Measurements from ENCODE around the gene MKNK1.
A peak's percentile ranks its signal among the peaks of the same experiment; 100 is the strongest.

Gene MKNK1

GRCh38 chr1:46553506-46553905 is 50.6 kb downstream of the MKNK1 start:
- no peak for TF ChIP-seq ZFX (IDR thresholded peaks at IDR 0.05; ENCODE audit: borderline replicate concordance)
- TF ChIP-seq CTCF (IDR thresholded peaks at IDR 0.05), result no peak
- H3K27ac ChIP-seq, result no peak overlapping the region

DNA sequence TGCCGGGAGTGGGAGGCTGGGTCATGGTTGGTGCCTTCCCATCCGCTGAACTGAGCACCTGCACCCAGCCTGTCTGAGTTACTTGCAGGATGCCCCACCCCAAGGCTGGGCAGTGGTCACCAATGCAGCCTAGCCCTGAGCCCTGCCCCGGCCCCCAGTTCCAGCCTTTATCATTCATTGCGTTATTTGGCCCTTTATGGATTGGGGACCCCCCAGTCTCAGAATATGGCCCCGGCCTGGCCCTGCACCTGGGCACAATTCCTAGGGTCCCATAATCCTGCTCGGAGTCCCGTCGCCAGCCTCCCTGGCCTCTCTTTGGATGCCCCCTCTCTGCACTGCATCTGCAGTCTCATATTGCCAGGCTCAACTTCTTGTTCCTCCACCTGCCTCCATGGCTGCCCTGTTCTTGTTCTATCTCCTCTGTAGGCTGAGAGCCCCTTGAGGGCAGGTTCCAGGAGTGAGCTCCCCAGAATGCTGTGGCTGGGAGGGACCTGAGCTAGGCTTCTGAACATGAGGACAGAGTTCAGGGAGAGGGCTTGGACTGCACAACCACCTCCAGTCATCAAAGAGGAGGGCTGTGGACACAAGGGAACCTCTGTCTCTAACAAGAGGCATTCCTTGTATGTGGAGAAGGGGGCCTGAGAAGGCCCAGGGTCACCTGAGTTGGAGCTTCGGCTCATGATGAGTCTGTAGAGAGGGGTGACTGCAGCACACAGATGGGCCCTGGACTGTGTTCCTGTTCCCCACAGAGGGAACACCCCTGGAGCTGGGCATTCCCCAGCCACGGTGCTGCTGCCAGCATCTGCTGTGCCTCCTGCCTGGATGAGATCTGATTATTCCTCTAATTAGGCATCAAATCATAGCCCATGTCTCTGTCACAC is 51.5 kb downstream of the MKNK1 start:
- H3K27ac ChIP-seq, result no peak overlapping the region
- TF ChIP-seq CTCF (IDR thresholded peaks at IDR 0.05) (no peak), ZFX (IDR thresholded peaks at IDR 0.05; ENCODE audit: borderline replicate concordance) (no peak)

GRCh38 chr1:46551597-46552095 is 52.4 kb downstream of the MKNK1 start, which contains the start of gene KNCN:
KNCN (minus strand) TSS chr1:46551647; CDS start chr1:46551215, 432 bp downstream.
- TF ChIP-seq CTCF (IDR thresholded peaks at IDR 0.05) (no peak), ZFX (IDR thresholded peaks at IDR 0.05; ENCODE audit: borderline replicate concordance) (no peak)
- no peak within 1 kb of the TSS for H3K27ac ChIP-seq

- no peak overlapping the region for H3K27ac ChIP-seq
- no peak for TF ChIP-seq ZFX (IDR thresholded peaks at IDR 0.05; ENCODE audit: borderline replicate concordance)
Observed at GRCh38 chr1:46550751-46551231, 53.3 kb downstream of the MKNK1 start.

DNA sequence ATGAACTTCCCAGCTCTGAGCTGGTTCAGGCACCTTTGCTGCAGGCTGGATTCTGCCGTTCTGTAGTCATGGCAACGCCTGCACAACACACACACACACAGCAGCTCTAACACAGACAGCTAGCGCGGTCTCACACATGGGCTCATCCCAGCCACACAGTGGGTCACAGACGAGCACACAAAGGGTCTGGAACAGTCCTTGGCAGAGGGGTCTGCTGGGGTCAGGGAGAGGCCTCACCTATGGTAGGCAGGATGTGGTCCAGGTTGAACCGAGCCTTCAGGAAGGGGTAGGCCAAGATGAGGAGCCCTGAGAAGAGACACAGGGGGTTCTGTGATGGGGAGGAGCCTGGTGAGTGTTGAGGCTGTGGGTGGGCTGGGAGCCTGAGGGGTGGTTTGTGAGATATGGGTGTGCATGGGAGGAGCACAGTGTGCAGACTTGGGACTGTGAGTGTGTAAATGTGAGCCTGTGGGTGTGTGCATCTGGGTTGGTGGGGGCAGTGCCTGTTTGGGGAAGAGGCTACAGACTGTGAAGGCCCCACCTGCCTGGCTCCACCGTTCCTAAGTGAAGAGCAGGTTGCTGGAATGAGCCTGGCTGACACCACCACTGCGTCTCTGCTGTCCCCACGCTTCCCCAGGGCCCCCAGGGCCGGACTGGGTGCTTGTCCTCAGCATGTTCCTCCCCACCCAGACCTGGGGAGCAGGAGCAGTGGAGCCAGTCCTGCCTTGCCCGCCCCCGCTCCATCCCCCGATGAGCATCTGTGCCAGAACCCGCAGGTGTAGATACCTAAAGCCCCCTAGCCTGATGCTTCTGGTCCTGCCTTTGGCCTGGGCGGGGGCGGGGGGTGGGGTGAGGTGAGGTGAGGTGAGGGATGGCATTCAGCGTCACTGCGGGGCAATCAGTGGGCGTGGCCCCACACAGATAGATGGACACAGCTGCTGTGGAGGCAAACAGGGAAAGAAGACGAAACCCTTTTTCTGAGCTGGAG is 54.1 kb downstream of the MKNK1 start:
- H3K27ac ChIP-seq, result no peak overlapping the region
- no peak for TF ChIP-seq ZFX (IDR thresholded peaks at IDR 0.05; ENCODE audit: borderline replicate concordance)

DNA sequence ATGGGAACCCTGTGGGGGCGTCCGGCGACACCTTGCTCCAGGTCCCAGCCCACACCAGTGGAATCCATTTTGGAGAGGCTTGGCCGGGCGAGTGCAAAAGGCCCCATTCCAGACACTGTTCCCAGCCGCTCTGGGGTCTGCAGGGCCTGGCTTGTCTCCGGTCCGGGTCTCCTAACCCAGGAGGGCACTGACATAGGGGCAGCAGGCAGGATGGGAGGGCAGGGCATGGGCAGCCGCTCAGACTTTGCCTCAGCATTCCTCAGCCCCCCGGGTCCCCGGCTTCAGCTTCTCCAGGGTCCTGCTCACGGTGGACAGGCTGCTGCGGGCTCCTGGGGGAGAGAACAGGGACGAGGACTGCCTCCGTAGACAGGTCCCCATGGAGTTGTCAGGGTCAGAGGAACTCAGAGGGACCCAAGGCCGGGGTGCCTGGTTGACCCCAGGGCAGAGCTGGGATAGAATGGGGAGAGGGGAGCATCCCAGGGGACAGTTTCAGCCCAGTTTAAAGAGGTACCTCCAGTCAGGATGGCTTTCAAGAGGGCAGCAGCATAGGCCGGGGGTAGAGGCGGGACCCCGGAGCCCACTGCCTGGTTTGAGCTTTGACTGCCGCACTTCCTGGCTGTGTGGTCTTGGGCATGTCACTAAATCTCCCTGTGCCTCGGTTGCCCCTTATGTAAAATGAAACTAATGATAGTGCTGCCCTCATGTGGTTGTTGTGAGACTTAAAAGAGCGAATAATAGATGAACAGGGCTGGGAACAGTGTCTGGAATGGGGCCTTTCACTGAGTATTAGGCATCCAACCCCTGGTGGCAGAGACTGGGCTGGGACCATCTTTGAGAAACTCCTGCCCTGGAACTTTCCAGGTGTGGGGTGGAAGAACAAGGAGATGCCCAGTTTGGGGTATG is 56.3 kb downstream of the MKNK1 start:
- TF ChIP-seq CTCF (IDR thresholded peaks at IDR 0.05), result peak; percentile 75
- no peak for TF ChIP-seq ZFX (IDR thresholded peaks at IDR 0.05; ENCODE audit: borderline replicate concordance)
- no peak overlapping the region for H3K27ac ChIP-seq

GRCh38 chr1:46546210-46546609 is 57.9 kb downstream of the MKNK1 start:
- no peak for TF ChIP-seq ZFX (IDR thresholded peaks at IDR 0.05; ENCODE audit: borderline replicate concordance)
- H3K27ac ChIP-seq, result no peak overlapping the region

GRCh38 chr1:46545784-46546183 is 58.3 kb downstream of the MKNK1 start:
- TF ChIP-seq ZFX (IDR thresholded peaks at IDR 0.05; ENCODE audit: borderline replicate concordance) (no peak), CTCF (IDR thresholded peaks at IDR 0.05) (no peak)
- H3K27ac ChIP-seq, result no peak overlapping the region
